ENCODE measurements around the gene GLRX3. TPM values are rescaled to one million over a fixed set of nuclear protein-coding genes. Genes with fewer than 3 reads are reported as not detected.

The GLRX3 gene
- total RNA-seq, 1 experiment from 2014 or later: 177 TPM

DNA sequence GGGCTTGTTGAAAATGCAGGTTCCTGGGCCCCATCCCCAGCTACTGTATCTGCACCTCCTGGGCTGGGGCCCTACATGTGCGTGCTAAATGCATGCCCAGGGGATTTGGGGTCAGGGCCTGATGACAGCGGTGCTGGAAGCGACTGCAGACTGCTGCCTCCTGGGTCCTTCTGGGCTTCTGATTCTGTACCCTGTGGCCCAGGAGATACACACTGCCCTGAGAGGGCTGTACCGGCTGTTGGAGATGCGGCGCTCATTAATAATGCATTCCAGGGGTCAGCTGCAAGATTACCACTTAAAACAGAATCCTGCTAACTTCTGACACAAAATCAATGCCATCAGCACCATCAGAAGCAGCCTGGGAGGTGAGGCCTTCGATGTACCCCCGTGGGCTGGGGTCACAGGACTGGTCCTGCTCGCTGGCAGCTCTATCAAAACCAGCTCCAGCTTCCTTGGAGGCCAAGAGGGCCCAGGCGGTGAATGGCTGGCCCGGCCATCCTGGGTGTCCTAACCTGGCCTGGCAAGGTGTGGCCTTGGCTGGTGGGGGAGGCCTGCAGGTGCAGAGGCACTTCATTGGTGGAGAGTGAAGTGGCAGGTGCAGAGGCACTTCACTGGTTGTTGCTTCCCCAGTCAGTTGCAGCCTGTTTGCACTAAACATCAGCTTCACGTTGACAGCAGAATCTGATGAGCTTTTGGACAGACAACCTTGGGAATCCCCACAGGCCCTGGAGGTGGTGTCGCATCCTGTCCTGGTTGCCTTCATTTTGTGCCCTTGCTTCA is 79.2 kb downstream of the GLRX3 start:
- no peak for DNase-seq (ENCODE audit: unreplicated experiment)
- ChIA-PET POLR2A (no interaction called here), CTCF (interaction anchor here (0.8 kb wide), 1 partner anchor 1659 kb away, joined by 3 read pairs; no protein-coding TSS in a partner anchor)
- H3K27me3 Mint-ChIP-seq (ENCODE audit: insufficient read depth, unreplicated experiment): no peaks in the 10 kb centered on the region
- no peaks in the 10 kb centered on the region for H3K4me1 Mint-ChIP-seq (ENCODE audit: insufficient read depth, unreplicated experiment)
- intact Hi-C loops (cut with micrococcal nuclease): no loop called here
- no peaks in the 10 kb centered on the region for H3K36me3 Mint-ChIP-seq (ENCODE audit: insufficient read depth, unreplicated experiment)
- no peak overlapping the region for H3K4me3 Mint-ChIP-seq (ENCODE audit: unreplicated experiment)
- H3K9me3 Mint-ChIP-seq (ENCODE audit: unreplicated experiment): no peaks in the 10 kb centered on the region
- BruUV-seq (replicated peaks): no TSS peak
- TF ChIP-seq, protein P1, sequence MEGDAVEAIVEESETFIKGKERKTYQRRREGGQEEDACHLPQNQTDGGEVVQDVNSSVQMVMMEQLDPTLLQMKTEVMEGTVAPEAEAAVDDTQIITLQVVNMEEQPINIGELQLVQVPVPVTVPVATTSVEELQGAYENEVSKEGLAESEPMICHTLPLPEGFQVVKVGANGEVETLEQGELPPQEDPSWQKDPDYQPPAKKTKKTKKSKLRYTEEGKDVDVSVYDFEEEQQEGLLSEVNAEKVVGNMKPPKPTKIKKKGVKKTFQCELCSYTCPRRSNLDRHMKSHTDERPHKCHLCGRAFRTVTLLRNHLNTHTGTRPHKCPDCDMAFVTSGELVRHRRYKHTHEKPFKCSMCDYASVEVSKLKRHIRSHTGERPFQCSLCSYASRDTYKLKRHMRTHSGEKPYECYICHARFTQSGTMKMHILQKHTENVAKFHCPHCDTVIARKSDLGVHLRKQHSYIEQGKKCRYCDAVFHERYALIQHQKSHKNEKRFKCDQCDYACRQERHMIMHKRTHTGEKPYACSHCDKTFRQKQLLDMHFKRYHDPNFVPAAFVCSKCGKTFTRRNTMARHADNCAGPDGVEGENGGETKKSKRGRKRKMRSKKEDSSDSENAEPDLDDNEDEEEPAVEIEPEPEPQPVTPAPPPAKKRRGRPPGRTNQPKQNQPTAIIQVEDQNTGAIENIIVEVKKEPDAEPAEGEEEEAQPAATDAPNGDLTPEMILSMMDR (IDR thresholded peaks at IDR 0.05; ENCODE audit: unreplicated experiment): no peak
- H3K27ac Mint-ChIP-seq (ENCODE audit: low read depth, unreplicated experiment): no peak overlapping the region

DNA sequence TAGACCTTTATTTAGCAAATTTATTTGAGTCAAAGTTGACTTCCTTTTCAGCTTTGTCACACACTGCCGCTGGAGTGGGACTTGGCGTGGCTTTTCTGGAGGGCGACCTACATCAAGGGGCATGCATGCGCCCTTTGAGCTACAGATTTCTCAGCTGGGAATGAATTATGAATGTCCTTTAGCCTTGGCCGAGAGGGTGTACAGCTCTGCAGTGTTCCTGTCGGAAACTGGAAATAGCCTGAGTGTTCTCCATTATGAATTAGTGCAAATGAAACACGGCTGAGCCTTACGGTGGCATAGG is 79.7 kb downstream of the GLRX3 start:
- no peaks in the 10 kb centered on the region for H3K27me3 Mint-ChIP-seq (ENCODE audit: insufficient read depth, unreplicated experiment)
- intact Hi-C loops (cut with micrococcal nuclease): no loop called here

DNA sequence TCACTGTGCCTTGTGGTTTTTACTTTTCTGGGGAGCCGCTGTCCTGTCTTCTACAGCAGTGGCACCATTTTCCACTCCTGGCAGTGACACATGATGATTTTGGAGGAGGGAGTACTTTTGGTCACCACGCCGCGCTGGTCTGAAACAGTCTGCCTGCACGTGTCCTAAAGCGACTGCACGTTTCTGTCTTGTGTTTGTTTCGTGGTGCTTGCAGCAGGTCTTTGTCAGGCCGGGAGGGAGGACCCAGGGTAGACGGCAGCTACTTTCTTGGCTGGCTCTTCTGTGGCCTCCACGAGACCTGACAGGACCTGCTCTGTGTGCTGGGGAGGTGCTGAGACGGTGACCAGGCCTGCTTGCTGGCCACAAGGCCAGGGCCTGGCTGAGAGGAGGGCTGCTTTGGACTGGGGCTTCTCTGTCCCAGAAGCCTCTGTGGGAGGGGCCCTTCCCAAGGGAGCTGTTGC is 82.0 kb downstream of the GLRX3 start:
- H3K9me3 Mint-ChIP-seq (ENCODE audit: unreplicated experiment): no peaks in the 10 kb centered on the region
- ChIA-PET POLR2A (no interaction called here), CTCF (interaction anchor here (0.7 to 1.0 kb wide), 2 partner anchors 172 to 288 kb away, joined by 4 read pairs; no protein-coding TSS in a partner anchor)
- H3K4me3 Mint-ChIP-seq (ENCODE audit: unreplicated experiment): no peak overlapping the region
- intact Hi-C loops (cut with micrococcal nuclease): no loop called here
- H3K36me3 Mint-ChIP-seq (ENCODE audit: insufficient read depth, unreplicated experiment): no peaks in the 10 kb centered on the region
- no peak overlapping the region for H3K27ac Mint-ChIP-seq (ENCODE audit: low read depth, unreplicated experiment)
- no peak for DNase-seq (ENCODE audit: unreplicated experiment)
- no peaks in the 10 kb centered on the region for H3K4me1 Mint-ChIP-seq (ENCODE audit: insufficient read depth, unreplicated experiment)
- no TSS peak for BruUV-seq (replicated peaks)
- TF ChIP-seq, protein P1 (IDR thresholded peaks at IDR 0.05; ENCODE audit: unreplicated experiment): no peak
- no peaks in the 10 kb centered on the region for H3K27me3 Mint-ChIP-seq (ENCODE audit: insufficient read depth, unreplicated experiment)

More for the DNA sequence above, 79.7 kb downstream of the GLRX3 start:
- ChIA-PET CTCF (interaction anchor here (0.8 kb wide), 1 partner anchor 1659 kb away, joined by 3 read pairs; no protein-coding TSS in a partner anchor), POLR2A (no interaction called here)
- H3K4me3 Mint-ChIP-seq (ENCODE audit: unreplicated experiment): no peak overlapping the region
- TF ChIP-seq, protein P1 (IDR thresholded peaks at IDR 0.05; ENCODE audit: unreplicated experiment): no peak
- BruUV-seq (replicated peaks): no TSS peak
- no peak for DNase-seq (ENCODE audit: unreplicated experiment)
- no peaks in the 10 kb centered on the region for H3K36me3 Mint-ChIP-seq (ENCODE audit: insufficient read depth, unreplicated experiment)
- H3K27ac Mint-ChIP-seq (ENCODE audit: low read depth, unreplicated experiment): no peak overlapping the region
- no peaks in the 10 kb centered on the region for H3K9me3 Mint-ChIP-seq (ENCODE audit: unreplicated experiment)
- no peaks in the 10 kb centered on the region for H3K4me1 Mint-ChIP-seq (ENCODE audit: insufficient read depth, unreplicated experiment)

DNA sequence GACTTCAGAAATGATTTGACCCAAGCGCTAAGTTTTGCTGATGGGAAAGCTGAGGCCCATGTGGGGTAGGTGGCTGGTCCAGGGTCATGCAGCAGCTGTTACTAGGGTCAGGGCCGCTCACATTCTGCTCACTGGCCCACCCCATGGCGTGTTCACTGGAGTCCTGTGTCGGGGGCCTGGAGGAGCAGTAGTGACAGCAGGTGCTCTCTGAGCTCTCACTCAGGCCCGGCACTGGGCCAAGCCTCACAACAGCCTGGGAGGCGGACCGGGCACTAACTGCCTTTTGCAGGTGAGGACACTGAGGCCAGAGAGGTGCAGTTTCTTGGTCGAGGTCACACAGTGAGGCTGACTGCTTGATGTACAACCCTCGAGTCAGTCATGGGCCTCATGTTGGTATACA is 82.7 kb downstream of the GLRX3 start:
- Mint-ChIP-seq H3K4me3 (ENCODE audit: unreplicated experiment) (no peak overlapping the region), H3K36me3 (ENCODE audit: insufficient read depth, unreplicated experiment) (no peaks in the 10 kb centered on the region), H3K4me1 (ENCODE audit: insufficient read depth, unreplicated experiment) (no peaks in the 10 kb centered on the region), H3K9me3 (ENCODE audit: unreplicated experiment) (no peaks in the 10 kb centered on the region), H3K27ac (ENCODE audit: low read depth, unreplicated experiment) (no peak overlapping the region), H3K27me3 (ENCODE audit: insufficient read depth, unreplicated experiment) (no peaks in the 10 kb centered on the region)
- TF ChIP-seq, protein P1 (IDR thresholded peaks at IDR 0.05; ENCODE audit: unreplicated experiment): no peak
- no peak for DNase-seq (ENCODE audit: unreplicated experiment)
- intact Hi-C loops (cut with micrococcal nuclease): no loop called here
- CTCF ChIA-PET: no interaction called here
- POLR2A ChIA-PET: no interaction called here
- BruUV-seq (replicated peaks): no TSS peak

Measured in MCF 10A (cell line).